GM19468 (cell line): ENCODE results near the gene XPO6.
"Not testable (repeated sequence)": the region's sequence is repeated elsewhere in the genome, so short reads cannot be mapped to it uniquely, and the experiment has no call there.

Source experiments
- ATAC-seq: cut with Tn5 transposase; IDR thresholded peaks from one replicate; pipeline ENCODE4 v1.9.1; 2021; ENCODE audit warnings: mild to moderate bottlenecking, moderate library complexity, moderate number of reproducible peaks; ENCODE audit not compliant: unreplicated experiment; ENCODE audit errors: extremely low read depth

Gene XPO6, protein sequence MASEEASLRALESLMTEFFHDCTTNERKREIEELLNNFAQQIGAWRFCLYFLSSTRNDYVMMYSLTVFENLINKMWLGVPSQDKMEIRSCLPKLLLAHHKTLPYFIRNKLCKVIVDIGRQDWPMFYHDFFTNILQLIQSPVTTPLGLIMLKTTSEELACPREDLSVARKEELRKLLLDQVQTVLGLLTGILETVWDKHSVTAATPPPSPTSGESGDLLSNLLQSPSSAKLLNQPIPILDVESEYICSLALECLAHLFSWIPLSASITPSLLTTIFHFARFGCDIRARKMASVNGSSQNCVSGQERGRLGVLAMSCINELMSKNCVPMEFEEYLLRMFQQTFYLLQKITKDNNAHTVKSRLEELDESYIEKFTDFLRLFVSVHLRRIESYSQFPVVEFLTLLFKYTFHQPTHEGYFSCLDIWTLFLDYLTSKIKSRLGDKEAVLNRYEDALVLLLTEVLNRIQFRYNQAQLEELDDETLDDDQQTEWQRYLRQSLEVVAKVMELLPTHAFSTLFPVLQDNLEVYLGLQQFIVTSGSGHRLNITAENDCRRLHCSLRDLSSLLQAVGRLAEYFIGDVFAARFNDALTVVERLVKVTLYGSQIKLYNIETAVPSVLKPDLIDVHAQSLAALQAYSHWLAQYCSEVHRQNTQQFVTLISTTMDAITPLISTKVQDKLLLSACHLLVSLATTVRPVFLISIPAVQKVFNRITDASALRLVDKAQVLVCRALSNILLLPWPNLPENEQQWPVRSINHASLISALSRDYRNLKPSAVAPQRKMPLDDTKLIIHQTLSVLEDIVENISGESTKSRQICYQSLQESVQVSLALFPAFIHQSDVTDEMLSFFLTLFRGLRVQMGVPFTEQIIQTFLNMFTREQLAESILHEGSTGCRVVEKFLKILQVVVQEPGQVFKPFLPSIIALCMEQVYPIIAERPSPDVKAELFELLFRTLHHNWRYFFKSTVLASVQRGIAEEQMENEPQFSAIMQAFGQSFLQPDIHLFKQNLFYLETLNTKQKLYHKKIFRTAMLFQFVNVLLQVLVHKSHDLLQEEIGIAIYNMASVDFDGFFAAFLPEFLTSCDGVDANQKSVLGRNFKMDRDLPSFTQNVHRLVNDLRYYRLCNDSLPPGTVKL

DNA sequence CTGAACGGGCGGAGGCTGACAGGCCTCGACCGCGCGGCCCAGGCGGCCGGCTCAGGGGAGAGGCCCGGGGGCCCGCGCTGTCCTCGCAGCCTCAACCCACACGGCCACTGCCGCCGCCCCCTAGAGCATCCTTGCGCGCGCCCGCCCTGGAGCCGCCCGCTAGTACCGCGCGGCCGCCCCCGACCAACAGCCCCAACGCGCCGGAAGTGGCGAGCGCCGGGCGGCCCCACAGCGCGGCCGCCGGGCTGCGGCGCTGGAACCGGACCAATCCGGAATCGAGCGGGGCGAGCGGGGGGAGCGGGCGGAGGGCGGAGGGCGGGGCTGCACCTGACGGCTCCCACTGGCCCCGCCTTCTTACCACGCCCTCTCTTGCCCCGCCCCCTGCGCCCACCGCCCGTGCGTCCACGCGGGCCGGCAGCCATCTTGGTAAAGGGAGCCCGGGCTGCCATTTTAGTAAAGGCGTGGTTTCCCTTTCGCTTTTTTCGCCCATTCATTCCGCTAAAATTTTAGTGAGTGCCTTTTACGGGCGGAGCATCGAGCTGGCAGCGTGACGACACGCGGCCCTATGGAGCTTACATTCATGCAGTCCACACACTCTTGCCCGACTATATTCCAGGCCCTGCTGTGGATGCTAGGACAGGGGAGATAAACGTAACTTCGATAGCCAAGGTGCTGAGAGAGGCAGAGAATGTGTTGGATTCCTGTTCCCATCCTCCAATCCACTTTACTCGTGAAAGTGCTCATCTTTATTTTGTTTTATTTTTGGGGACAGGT is at the start of gene XPO6:
Gene XPO6, minus strand, starts transcription at position 208 of the 774 bp plus-strand sequence. CDS start 597 bp downstream, outside the sequence.
- peak; percentile 70 for ATAC-seq

DNA sequence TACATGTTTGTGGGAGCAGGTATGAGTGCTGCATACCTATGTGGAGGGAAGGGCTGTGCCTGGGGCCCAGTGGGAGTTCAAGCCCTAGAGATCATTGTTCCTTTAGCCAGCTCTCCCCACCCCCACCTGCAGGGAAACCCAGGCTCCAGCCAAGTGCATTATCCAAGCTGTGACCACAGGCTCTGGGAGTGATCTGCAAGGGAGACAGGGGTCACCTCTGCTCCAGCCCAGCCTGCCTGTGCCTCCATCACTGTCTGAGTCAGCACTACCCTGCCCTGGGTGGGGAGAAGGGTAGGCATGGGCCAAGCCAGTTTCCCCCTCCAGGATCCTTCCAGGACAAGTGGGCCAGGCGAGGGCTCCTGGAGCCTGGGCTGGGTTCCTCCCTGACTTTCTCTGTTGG is 48.4 kb upstream of the XPO6 start:
- ATAC-seq: no peak

DNA sequence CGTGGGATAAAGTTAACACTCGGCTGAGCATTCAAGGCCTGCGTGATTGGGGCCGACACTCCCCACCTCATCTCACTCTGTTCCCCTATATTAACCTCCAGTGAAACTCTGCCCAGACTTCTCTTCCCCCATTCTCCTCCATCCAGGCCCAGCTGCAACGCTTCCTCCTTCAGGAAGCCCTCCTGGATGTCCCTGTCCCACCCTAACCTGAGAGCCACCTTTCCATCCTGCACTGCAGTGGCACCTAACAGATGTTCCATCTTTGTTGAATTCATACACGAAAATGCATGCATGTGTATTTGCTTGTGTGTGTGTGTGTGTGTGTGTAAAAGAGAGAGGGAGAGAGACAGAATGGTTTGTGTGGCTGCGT is 48.0 kb upstream of the XPO6 start:
- ATAC-seq: no peak

DNA sequence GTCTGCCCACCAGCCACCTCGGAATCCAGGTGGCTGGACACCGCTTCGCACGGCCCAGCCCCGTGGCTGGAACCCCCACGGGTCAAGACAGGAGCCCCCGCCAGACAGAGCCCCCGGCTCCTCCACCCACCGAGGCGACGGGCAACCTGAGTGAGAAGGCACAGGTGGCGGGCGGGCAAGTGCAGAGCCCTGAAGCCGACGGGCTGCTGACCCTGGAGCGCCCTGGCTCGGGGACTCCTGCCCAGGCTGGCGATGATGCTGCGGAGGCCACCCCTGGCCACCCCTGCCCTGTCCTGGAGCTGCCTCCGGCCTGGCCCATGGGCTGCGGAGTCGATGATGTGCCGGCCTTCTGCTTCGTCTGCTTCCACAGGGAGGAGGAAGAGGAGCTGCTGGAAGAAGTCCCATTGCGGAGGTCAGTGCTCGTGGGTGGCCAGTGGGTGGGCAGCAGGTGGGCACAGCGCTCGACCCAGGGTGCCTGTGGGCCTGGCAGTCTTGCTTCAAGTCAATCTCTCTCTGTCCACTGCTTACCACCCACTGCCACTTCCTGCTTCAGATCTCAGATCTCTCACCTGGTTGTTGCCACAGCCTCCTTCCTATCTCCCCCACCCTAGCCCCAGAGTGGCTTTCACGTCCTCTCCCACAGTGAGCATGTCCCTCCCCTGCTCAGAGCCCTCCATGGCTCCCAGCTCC is 47.5 kb upstream of the XPO6 start:
- no peak for ATAC-seq

DNA sequence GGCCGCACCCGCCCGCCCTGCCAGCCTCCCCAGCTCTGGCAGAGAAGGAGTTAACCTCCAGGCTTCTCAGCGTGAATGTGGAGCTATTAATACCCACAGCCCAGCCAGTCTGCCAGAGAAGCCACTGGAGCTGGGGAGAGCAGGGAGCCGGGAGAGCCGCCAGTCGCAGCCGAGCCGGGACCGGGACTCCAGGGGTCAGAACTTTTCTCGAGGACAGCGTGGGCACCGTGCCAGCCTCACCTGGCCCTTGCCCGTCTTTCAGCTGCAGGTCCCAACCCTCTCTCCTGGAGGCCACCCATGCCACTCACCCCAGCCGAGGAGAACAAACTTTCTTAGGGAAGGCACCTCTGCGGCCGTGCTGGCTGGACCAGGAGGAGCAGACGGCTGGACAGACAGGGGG is 46.8 kb upstream of the XPO6 start:
- no peak for ATAC-seq

DNA sequence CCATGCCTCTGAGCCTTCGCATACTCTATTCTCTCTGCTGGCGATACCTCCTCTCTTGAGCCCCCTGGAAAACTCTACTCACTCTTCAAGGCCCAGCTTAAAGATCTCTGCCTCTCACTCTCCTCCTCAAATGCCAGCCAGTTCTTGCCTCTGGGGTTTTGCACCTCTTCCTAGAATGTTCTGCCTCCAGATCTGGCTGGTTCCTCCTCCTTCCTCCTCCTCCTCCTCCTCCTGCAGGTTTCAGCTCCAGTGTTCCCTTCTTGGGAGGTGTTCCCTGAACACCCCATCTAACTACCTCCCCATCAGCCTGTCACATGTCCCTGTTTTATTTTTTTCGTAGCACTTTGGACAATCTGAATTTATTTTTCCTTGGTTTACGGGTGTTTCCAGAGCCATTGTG is 45.5 kb upstream of the XPO6 start:
- ATAC-seq: no peak

DNA sequence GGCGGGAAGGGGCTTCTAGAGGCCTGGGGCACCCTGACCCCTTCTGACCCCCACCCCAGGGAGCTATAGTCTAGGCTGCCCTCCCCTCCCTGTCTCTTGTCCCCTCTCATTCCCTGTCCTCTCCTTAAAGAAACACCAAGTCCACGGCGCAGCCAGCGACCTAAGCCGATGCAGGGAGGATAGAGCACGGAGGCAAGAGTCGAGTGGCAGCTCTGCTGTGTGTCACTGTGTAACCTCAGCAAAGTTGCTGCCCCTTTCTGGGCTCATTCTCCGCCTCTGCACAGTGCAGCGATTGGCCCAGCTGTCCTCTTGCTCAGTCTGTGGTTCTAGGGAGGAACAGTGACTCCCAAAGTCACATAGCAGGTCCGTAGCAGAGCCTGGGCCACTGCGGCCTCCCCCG is 44.1 kb upstream of the XPO6 start:
- no peak for ATAC-seq

DNA sequence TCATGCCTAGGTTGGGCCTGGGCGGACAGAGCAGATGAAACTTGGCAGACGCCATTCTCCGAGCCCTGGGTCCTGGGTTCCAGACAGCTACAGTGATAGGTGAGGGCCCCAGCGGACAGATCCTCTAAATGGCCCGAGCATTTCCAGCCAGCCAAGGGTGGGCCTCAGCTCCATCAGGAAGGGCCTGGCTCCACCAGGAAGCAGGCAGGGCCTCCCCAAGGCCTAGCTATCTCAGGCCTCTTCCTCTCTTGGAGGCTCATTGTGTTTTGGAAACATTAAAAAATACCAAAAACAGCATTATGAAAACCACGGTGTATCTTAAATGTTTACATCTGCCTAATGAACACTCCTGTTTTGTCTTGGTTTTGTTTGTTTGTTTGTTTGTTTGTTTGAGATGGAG is 42.4 kb upstream of the XPO6 start:
- no peak for ATAC-seq

DNA sequence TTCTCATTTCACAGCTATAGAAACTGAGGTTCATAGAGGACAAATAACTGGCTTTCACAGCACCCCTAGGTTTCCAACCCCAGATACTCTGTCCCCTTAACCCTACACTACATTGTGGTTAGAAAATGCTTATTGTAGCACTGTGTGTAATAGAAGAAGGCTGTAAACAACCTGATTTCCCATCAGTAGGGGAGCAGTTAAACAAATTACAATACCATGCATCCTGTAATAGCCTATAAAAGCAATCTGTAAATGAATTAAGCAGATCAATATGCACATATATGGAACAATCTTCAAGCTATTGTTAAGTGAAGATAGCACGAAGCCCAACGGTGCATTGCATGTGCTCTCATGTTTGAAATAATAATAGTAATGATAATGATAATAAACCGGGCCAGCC is 39.2 kb upstream of the XPO6 start:
- no peak for ATAC-seq

DNA sequence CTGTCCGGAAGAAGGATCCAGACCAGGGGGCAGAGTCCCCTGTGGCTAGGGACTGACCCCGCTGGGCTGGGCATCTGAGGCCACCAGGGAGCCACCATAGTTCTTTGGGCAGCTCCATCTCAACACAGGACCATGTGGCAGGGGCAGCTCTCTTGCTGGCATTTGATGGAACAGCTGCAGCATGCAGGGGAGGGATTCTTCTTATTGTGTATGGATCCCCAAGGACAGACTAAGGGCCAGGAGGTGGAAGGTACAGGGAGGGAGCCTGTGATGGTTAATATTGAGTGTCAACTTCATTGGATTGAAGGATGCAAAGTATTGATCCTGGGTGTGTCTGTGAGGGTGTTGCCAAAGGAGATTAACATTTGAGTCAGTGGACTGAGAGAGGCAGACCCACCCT is 37.7 kb upstream of the XPO6 start:
- not testable (repeated sequence) for ATAC-seq

DNA sequence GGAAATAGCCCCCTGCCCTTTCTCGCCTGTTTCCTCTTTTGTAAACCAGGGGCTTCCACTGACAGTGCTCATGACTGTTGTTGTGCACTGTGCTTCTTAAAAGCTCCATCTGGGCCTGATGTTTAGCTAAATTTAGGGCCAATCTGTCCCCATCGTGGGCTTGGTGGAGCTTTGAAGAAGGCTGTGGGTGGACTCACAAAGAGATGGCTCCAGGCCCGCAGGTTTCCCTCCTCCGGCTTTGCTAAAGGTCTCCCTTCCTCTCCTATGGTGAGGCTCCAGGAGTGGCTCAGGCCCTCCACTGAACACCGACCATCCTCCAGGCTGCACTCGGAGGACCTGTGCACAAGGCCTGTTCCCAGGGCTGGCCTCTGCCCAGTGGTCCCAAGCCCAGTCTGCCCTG is 30.2 kb upstream of the XPO6 start:
- no peak for ATAC-seq

DNA sequence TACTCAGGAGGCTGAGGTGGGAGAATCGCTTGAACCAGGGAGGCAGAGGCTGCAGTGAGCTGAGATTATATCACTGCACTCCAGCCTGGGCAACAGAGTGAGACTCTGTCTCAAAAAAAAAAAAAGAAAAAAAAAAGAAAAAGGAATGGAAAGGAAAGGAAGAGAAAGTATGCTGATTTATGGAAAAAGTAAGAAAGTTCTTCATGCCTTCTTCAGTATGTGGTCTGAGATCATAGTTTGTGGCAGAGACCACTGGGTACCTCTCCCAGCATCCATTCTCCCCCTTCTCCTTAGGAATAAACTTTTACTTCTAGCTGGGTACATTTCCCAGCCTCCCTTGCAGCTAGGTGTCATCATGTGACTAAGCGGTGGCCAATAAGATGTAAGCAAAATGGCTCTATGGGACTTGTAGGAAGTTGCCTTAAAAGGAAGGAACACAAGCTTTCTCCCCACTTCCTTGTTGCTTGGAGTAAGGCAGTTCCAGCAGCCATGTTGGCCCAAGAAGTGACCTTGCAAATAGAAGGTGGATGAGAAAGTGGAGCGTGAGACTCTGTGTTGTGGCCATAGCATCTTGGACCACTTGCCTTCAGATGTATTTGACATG is 26.1 kb upstream of the XPO6 start:
- ATAC-seq: no peak

DNA sequence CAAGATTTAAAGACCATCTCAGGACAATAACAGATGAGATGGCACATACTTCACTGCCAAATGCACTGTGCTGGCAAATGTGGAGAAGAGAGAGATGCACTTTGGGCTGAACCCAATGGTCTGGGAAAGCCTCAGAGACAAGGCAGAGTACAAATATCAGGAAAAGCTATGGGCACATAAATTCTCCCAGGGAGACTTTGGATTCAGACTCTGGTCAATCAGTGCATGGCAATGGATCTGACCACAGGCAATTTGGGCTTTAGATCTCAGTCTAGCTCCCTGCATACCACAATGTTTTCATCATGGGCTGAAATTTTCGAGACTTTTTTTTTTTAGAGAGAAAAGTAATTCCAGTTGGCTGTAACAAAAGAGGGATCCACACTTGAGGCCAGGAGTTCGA is 20.0 kb upstream of the XPO6 start:
- ATAC-seq: no peak

DNA sequence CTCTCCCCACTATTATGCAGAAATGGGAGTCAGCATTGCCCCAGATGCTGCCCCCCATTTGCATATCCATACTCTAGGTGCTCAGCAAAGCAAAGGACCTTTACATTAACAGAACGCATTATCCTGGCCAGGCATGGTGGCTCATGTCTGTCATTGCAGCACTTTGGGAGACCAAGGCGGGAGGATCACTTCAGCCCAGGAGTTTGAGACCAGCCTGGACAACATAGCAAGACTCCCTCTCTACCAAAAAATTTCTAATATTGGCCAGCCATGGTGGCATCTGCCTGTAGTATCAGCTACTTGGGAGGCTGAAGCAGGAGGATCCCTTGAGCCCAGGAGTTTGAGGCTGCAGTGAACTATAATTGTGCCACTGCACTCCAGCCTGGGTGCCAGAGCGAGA is 12.1 kb upstream of the XPO6 start:
- ATAC-seq: not testable (repeated sequence)

DNA sequence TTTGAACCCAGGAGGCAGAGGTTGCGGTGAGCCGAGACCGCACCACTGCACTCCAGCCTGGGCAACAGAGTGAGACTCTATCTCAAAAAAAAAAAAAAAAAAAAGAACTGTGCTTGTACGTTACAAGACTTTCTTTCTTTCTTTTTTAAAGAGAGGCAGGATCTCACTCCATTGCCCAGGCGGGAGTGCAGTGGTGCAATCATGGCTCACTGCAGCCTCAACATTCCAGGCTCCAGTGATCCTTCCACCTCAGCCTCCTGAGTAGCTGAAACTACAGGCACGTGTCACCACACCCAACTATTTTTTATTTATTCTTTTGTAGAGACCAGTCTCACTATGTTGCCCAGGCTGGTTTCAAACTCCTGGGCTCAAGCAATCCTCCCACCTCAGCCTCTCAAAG is 8.0 kb upstream of the XPO6 start:
- not testable (repeated sequence) for ATAC-seq

DNA sequence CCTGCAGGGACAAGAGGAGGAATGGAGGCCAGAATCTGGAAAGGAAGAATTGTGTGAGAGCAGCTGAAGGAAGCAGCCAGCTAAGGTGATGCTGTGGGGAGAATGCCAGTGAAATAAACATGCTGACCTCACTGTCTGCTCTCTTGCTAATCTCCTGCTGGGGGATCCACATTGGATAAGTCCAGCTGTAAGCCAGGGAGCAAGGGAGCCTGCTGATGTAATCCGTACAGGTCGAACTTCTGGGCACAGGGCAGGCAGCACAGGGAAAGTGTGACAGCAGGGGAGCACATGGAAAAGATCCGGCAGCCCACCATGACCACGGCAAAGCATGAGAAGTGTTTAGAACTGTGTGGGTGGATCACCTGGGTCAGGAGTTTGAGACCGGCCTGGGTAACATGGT is 7.5 kb upstream of the XPO6 start:
- no peak for ATAC-seq

DNA sequence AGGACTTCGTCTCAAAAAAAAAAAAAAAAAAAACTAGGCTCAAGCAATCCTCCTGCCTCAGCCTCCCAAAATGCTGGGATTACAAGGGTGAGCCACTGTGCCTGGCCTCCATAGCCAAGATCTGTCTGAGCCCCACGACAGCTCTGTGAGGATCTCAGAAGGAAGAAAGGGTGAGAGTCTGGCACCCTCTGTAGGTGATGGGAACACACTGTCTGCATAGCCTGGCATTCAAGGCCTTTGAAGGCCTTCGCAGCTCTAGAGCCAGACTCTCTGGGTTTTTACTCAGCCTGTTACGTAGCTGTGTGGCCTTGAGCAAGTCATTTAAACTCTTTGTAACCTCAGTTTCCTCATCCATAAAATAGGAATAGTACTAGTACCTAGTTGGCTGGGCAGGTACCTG is 6.3 kb upstream of the XPO6 start:
- no peak for ATAC-seq

DNA sequence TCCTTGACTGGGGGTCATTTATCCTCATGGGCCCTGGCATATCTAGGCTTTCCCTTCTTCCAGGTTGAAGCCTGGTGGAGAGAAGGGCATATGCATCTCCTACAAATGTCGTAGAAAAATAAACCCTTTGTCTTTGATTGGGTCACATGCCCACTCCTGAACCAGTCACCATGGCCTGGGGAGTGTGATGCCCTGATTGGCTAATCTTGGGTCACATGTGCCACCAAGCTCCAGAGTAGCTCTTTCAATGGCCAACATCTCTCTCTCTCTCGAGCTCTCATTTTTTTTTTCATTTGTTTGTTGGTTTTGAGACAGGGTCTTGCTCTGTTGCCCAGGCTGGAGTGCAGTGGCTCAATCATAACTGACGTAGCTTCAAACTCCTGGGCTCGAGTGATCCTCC is 5.6 kb upstream of the XPO6 start:
- no peak for ATAC-seq

DNA sequence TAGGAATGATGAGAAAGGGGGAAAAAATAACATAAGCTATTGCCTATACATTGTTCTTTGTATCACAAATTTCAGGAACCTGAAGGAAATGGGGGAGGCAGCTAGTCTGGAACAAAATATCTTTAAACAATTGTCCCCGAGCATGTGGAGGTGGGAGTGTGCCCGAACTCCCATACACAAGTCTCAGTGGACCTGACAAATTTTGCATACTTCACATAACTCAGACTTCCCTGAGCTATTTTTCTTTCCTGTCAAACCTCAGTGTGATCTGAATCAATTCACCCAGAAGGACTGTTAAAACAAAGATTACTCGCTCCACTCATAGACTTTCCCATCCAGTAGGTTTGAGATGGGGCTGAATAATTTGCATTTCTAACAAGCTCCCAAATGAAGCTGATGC is 1.6 kb upstream of the XPO6 start:
- no peak for ATAC-seq
